Uterus (tissue), 2 donors: ENCODE measurements around the gene CPSF2.

Experiments
- POLR2A ChIP-seq, 2 donors: fragments of 450-650 bp; IDR thresholded peaks; one replicate each; pipeline ENCODE4 v1.6.1; 2016; ENCODE audit warnings: antibody characterized with exemption in 2 of 2, mild to moderate bottlenecking in 1 of 2, moderate library complexity in 1 of 2
- TF ChIP-seq, protein P1 (sequence below), 4 experiments: fragments of 200-600 bp in 2 of 4; fragments of 450-650 bp in 2 of 4; sonication (generic) in 2 of 4; IDR thresholded peaks; one replicate each; pipeline ENCODE4 v1.5.1; 2016 to 2019; ENCODE audit warnings: antibody characterized with exemption in 4 of 4, mild to moderate bottlenecking in 2 of 4, moderate library complexity in 1 of 4

DNA sequence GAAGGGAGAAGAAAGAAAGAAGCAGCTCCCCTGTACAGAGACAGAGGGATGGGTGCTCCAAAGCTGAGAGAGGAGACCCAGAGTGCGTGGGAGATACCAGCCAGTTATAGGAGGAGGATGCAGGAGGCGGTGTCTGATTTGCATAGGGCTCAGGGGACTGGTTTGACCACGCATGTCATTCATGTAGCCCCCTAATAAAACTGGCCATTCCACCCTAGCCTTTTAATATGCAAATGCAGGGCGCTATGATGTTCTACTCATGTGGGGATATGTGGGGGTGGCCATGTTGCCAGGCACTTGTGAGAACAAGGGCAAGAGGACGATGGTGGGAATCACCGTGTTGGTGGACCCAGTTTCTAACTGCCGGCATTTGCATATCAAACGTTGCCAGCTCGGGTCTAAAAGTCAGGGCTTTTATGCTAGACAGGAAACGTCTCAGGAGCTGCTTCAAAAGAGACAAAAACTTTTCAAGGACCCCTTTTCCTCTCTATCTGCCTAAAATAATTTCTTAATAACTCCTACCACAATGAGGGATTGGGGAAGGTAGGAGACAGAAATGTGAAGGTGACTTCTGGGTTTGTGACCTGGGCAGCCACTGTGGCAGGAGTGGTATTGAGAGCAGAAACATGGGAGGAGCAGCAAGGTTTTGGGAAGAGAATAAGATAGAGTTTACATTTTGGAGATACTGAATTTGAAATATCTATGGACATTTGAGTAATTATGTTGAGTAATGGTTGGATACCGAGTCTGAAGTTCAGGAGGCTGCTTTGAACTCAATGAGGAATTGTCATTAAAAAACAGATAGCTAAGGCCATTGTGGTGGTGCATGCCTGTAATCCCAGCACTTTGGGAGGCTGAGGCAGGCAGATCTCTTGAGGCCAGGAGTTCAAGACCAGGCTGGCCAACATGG, 13.2 kb upstream of the CPSF2 start:
- TF ChIP-seq, protein P1, sequence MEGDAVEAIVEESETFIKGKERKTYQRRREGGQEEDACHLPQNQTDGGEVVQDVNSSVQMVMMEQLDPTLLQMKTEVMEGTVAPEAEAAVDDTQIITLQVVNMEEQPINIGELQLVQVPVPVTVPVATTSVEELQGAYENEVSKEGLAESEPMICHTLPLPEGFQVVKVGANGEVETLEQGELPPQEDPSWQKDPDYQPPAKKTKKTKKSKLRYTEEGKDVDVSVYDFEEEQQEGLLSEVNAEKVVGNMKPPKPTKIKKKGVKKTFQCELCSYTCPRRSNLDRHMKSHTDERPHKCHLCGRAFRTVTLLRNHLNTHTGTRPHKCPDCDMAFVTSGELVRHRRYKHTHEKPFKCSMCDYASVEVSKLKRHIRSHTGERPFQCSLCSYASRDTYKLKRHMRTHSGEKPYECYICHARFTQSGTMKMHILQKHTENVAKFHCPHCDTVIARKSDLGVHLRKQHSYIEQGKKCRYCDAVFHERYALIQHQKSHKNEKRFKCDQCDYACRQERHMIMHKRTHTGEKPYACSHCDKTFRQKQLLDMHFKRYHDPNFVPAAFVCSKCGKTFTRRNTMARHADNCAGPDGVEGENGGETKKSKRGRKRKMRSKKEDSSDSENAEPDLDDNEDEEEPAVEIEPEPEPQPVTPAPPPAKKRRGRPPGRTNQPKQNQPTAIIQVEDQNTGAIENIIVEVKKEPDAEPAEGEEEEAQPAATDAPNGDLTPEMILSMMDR (IDR thresholded peaks at IDR 0.05) = no peak
- TF ChIP-seq POLR2A (IDR thresholded peaks at IDR 0.05) = no peak
